DOHH2 (cell line): ENCODE data around the gene ZBTB16.
A peak's percentile ranks its signal among the peaks of the same experiment; 100 is the strongest.

Experiments
- H3F3A ChIP-seq: fragments of 200-600 bp; sonication (generic), shearing (Covaris generic); 2 replicates; pipeline ENCODE4 v1.6.0; 2016; ENCODE audit warnings: antibody characterized with exemption, mild to moderate bottlenecking; ENCODE audit not compliant: control insufficient read depth, insufficient read depth
- H3K27ac ChIP-seq: fragments of 200-600 bp; sonication (generic); 2 replicates; pipeline ENCODE4 v1.5.1; 2014; ENCODE audit warnings: low read depth, mild to moderate bottlenecking, low read length, moderate library complexity
- H3K27me3 ChIP-seq: fragments of 200-600 bp; sonication (generic); 2 replicates; pipeline ENCODE4 v1.6.1; 2014; ENCODE audit warnings: mild to moderate bottlenecking, low read length, mixed read lengths; ENCODE audit not compliant: control insufficient read depth
- H3K36me3 ChIP-seq: fragments of 200-600 bp; sonication (generic); 2 replicates; pipeline ENCODE4 v1.6.1; 2014; ENCODE audit warnings: mild to moderate bottlenecking, low read length, moderate library complexity, mixed read lengths; ENCODE audit not compliant: control insufficient read depth
- H3K4me1 ChIP-seq: fragments of 200-600 bp; sonication (generic); 2 replicates; pipeline ENCODE4 v1.6.1; 2014; ENCODE audit warnings: mild to moderate bottlenecking, low read length, mixed read lengths; ENCODE audit not compliant: control insufficient read depth
- H3K4me2 ChIP-seq: fragments of 200-600 bp; sonication (generic); 2 replicates; pipeline ENCODE4 v1.6.0; 2014; ENCODE audit warnings: mild to moderate bottlenecking, low read length, moderate library complexity
- H3K4me3 ChIP-seq: fragments of 200-600 bp; sonication (generic); 2 replicates; pipeline ENCODE4 v1.5.1; 2014; ENCODE audit warnings: mild to moderate bottlenecking, low read length, mixed read lengths
- H3K79me2 ChIP-seq: fragments of 200-600 bp; sonication (generic); 2 replicates; pipeline ENCODE4 v1.6.1; 2014; ENCODE audit warnings: mild to moderate bottlenecking, low read length, mixed read lengths; ENCODE audit not compliant: control insufficient read depth
- H3K9me2 ChIP-seq: fragments of 200-600 bp; sonication (generic); replicated peaks from 2 replicates; pipeline ENCODE4 v1.6.1; 2014; ENCODE audit warnings: mild to moderate bottlenecking, low read length, mixed read lengths; ENCODE audit not compliant: control insufficient read depth
- H3K9me3 ChIP-seq: fragments of 200-600 bp; sonication (generic); 2 replicates; pipeline ENCODE4 v1.6.1; 2014; ENCODE audit warnings: antibody characterized with exemption, low read length, mixed read lengths; ENCODE audit not compliant: control insufficient read depth, insufficient read depth
- H4K20me1 ChIP-seq: fragments of 200-600 bp; sonication (generic); 2 replicates; pipeline ENCODE4 v1.6.0; 2014; ENCODE audit warnings: low read depth, mild to moderate bottlenecking, antibody characterized with exemption, low read length, moderate library complexity; ENCODE audit not compliant: control insufficient read depth, insufficient read depth
- EZH2phosphoT487 ChIP-seq: fragments of 200-600 bp; sonication (generic); IDR thresholded peaks from 2 replicates; pipeline ENCODE4 v1.6.1; 2017; ENCODE audit warnings: borderline replicate concordance, mild to moderate bottlenecking, antibody characterized with exemption, low read length, moderate library complexity, mixed read lengths
- TF ChIP-seq, protein P1 (sequence below): fragments of 200-600 bp; sonication (generic); IDR thresholded peaks from one replicate; pipeline ENCODE4 v1.5.1; 2014; ENCODE audit warnings: antibody characterized with exemption, mild to moderate bottlenecking, low read depth, low read length; ENCODE audit not compliant: poor library complexity, severe bottlenecking

The ZBTB16 gene

DNA sequence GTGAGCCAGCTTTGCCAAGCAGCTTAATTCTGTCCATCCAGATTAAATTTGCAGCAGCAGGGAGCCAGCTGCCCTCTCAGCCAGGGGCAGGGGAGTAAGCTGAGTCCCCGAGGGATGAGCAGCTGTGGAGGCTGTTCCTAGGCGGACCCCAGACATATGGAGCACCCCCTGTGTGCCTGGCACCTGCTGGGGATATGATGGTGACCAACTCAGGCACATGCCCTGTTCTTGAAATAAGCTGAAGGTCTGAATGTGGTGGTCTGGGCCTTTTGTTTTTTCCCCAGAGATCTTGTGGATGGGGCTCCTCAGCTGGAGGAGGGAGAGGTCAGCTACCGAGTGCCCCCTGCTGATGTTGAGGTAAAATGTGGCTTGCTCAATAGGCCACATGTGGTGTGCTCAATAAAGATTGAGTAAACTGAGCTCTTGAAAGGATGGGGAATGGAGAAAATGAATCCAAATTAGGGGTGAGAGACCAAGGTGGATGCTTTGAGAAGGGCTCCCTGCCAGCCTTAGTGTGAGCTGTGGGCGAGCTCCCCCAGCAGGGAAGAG is 133.4 kb downstream of the ZBTB16 start:
- H3K27me3 ChIP-seq = peaks cover 4% of the 10 kb centered on the region; the same call in 1 of the 2 replicates
- H3K4me2 ChIP-seq = no peak overlapping the region
- H3K4me3 ChIP-seq = no peak overlapping the region
- no peaks in the 10 kb centered on the region for H3K79me2 ChIP-seq
- H3F3A ChIP-seq = no peaks in the 10 kb centered on the region
- no peak overlapping the region for H3K27ac ChIP-seq
- H3K9me3 ChIP-seq = no peaks in the 10 kb centered on the region
- H3K4me1 ChIP-seq = peaks cover 28% of the 10 kb centered on the region
- no peaks in the 10 kb centered on the region for H3K9me2 ChIP-seq
- H4K20me1 ChIP-seq = no peaks in the 10 kb centered on the region
- H3K36me3 ChIP-seq = no peaks in the 10 kb centered on the region
- no peak for TF ChIP-seq EZH2phosphoT487
- TF ChIP-seq, protein P1, sequence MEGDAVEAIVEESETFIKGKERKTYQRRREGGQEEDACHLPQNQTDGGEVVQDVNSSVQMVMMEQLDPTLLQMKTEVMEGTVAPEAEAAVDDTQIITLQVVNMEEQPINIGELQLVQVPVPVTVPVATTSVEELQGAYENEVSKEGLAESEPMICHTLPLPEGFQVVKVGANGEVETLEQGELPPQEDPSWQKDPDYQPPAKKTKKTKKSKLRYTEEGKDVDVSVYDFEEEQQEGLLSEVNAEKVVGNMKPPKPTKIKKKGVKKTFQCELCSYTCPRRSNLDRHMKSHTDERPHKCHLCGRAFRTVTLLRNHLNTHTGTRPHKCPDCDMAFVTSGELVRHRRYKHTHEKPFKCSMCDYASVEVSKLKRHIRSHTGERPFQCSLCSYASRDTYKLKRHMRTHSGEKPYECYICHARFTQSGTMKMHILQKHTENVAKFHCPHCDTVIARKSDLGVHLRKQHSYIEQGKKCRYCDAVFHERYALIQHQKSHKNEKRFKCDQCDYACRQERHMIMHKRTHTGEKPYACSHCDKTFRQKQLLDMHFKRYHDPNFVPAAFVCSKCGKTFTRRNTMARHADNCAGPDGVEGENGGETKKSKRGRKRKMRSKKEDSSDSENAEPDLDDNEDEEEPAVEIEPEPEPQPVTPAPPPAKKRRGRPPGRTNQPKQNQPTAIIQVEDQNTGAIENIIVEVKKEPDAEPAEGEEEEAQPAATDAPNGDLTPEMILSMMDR = no peak

DNA sequence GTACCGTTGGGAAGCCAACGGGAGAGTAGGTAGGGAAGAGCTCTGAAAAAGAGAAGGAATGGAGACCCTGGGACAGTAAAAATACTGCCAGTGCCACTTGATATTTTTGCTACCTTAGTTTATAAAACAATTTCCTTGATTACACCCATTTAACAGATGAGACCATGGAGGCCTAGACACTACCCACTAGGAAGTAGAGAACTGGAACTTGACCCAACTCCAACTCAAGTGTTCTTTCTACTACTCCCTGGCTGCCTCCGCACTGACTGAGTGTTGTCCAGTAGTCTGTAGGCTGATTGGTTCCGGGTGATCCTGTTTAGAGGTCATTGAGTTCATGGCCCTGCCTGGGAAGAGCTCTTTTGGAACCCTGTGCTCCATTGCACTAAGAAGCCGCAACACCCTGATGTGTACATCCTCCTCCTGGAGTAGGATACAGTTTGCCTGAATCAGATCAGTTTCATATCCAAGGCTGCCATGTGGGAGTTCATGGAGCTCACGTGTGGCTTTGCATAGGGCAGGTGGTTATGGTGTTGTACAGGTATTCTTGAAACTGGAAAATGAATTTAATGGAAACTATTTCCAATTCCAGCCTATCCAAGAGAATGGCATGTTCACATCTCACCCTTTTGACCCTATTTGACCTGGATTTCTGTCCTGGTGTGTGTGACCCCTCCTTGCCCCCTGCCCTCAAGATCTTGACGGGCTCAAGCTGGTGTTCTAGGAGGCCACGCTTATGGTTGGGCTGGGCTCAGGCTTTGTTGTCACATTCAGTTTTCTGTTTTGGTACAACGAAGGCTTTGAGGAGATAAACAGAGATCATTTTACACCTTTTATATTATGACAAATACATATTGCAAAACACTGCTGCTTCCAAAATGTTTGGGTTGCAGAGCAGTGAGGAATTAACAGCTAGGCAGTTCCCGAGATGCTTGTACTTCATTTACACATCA is 134.5 kb downstream of the ZBTB16 start:
- H3K79me2 ChIP-seq = no peaks in the 10 kb centered on the region
- no peaks in the 10 kb centered on the region for H4K20me1 ChIP-seq
- H3K9me3 ChIP-seq = no peaks in the 10 kb centered on the region
- no peak for TF ChIP-seq EZH2phosphoT487
- TF ChIP-seq, protein P1 = no peak
- H3K27ac ChIP-seq = no peak overlapping the region
- peak overlapping the region; percentile 14 for H3K4me2 ChIP-seq
- no peaks in the 10 kb centered on the region for H3K9me2 ChIP-seq
- H3F3A ChIP-seq = no peaks in the 10 kb centered on the region
- H3K27me3 ChIP-seq = no peaks in the 10 kb centered on the region
- no peak overlapping the region for H3K4me3 ChIP-seq
- peaks cover 28% of the 10 kb centered on the region for H3K4me1 ChIP-seq
- H3K36me3 ChIP-seq = no peaks in the 10 kb centered on the region

DNA sequence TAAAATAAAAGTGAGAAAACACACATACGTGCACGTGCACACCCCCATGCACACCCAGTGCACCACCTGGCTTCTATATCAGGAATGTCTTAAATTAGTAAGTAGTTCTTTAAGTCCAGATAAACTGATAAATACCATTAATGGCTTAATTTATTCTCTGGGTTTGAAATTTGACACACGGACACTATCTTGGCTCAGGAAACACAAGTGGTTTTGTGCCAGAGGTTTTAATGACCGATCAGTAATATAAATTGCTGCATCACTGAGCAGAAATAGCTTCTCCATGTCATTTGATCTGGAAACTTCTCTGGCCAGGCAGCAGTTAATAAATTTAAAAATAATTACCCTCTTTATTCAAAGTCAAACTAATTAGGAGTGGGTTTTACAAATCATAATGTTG is 135.2 kb downstream of the ZBTB16 start:
- H3K36me3 ChIP-seq = no peaks in the 10 kb centered on the region
- H3K79me2 ChIP-seq = no peaks in the 10 kb centered on the region
- no peaks in the 10 kb centered on the region for H3K27me3 ChIP-seq
- H3K9me2 ChIP-seq = no peaks in the 10 kb centered on the region
- H3K9me3 ChIP-seq = no peaks in the 10 kb centered on the region
- H3F3A ChIP-seq = no peaks in the 10 kb centered on the region
- H3K27ac ChIP-seq = no peak overlapping the region
- no peaks in the 10 kb centered on the region for H4K20me1 ChIP-seq
- no peak overlapping the region for H3K4me3 ChIP-seq
- H3K4me2 ChIP-seq = peak overlapping the region; percentile 14
- TF ChIP-seq, protein P1 = no peak
- TF ChIP-seq EZH2phosphoT487 = no peak
- peaks cover 28% of the 10 kb centered on the region for H3K4me1 ChIP-seq
